Transverse colon (tissue), 4 donors: ENCODE results near the gene RASAL1.

Source experiments
- POLR2A ChIP-seq: fragments of 450-650 bp; IDR thresholded peaks from one replicate; pipeline ENCODE4 v1.6.1; 2016; ENCODE audit warnings: antibody characterized with exemption, mild to moderate bottlenecking, moderate library complexity
- POLR2AphosphoS5 ChIP-seq, 3 donors: sonication (generic); formaldehyde crosslinking; IDR thresholded peaks; one replicate each; pipeline ENCODE4 v1.6.1; 2016; ENCODE audit warnings: antibody characterized with exemption in 3 of 3
- TF ChIP-seq, protein P1 (sequence below), 5 experiments: fragments of 200-600 bp in 3 of 5; fragments of 450-650 bp in 2 of 5; sonication (generic) in 3 of 5; IDR thresholded peaks; 1 replicate in 2 of 5; 2 replicates in 3 of 5; pipeline ENCODE4 v1.5.1; 2016 to 2017; ENCODE audit warnings: antibody characterized with exemption in 5 of 5, inconsistent platforms in 3 of 5, mild to moderate bottlenecking in 2 of 5, moderate library complexity in 1 of 5

DNA sequence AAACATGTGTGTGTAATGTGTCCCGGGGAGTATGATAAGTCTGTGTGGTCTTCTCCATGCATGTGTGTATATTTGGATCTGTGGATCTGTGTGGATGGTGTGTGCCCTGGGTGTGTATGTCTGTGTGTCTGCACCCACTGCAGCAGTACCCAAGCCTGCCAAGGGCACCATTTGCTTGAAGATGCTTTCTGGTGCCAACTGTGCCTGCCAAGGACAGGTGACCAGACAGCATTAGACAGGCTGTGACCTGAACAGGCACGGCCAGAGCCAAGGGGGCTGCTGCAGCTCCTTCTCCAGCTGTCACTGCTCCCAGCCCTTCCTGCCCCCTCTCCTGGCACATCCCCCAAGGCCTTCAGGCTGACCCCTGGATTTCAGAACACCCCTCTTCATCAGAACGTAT, 44.1 kb downstream of the RASAL1 start:
- TF ChIP-seq, protein P1, sequence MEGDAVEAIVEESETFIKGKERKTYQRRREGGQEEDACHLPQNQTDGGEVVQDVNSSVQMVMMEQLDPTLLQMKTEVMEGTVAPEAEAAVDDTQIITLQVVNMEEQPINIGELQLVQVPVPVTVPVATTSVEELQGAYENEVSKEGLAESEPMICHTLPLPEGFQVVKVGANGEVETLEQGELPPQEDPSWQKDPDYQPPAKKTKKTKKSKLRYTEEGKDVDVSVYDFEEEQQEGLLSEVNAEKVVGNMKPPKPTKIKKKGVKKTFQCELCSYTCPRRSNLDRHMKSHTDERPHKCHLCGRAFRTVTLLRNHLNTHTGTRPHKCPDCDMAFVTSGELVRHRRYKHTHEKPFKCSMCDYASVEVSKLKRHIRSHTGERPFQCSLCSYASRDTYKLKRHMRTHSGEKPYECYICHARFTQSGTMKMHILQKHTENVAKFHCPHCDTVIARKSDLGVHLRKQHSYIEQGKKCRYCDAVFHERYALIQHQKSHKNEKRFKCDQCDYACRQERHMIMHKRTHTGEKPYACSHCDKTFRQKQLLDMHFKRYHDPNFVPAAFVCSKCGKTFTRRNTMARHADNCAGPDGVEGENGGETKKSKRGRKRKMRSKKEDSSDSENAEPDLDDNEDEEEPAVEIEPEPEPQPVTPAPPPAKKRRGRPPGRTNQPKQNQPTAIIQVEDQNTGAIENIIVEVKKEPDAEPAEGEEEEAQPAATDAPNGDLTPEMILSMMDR (IDR thresholded peaks at IDR 0.05) = no peak
- no peak for TF ChIP-seq POLR2AphosphoS5 (IDR thresholded peaks at IDR 0.05)
- no peak for TF ChIP-seq POLR2A
